AG09309 (cell line): Measurements from ENCODE around the gene SPATA9.
"Not testable (repeated sequence)": the region's sequence is repeated elsewhere in the genome, so short reads cannot be mapped to it uniquely, and the experiment has no call there.

Experiments used
- DNase-seq: peaks from one replicate; pipeline ENCODE4 v3.0.0-alpha.2; 2010; ENCODE audit warnings: low read depth
- H3K4me3 ChIP-seq: 2 replicates; pipeline ENCODE4 v1.5.1; 2011; ENCODE audit warnings: mild to moderate bottlenecking, low read depth, low read length, moderate library complexity; ENCODE audit not compliant: control insufficient read depth
- TF ChIP-seq, protein P1 (sequence below): IDR thresholded peaks from 2 replicates; pipeline ENCODE4 v1.5.1; 2011; ENCODE audit warnings: mild to moderate bottlenecking, low read depth, low read length, inconsistent platforms; ENCODE audit not compliant: insufficient read depth, control insufficient read depth; ENCODE audit errors: missing control alignments

The SPATA9 gene

DNA sequence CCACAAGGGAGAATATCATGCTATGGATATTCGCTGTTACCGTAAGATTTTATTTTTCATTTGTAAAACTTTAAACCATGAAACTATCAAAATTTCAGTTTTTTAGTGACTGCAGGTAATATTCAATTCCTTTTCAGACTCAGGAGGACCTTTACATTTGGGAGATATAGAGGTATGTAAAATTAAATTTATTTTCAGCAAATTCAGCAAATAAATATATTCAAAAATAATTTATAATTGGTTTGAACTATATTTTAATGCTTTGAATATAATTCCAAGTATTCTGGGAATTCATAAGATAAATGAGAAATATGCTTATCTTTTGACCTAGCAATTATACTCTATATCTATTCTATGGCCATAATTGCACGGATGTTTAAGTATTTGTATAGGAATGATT is 28.6 kb downstream of the SPATA9 start:
- TF ChIP-seq, protein P1, sequence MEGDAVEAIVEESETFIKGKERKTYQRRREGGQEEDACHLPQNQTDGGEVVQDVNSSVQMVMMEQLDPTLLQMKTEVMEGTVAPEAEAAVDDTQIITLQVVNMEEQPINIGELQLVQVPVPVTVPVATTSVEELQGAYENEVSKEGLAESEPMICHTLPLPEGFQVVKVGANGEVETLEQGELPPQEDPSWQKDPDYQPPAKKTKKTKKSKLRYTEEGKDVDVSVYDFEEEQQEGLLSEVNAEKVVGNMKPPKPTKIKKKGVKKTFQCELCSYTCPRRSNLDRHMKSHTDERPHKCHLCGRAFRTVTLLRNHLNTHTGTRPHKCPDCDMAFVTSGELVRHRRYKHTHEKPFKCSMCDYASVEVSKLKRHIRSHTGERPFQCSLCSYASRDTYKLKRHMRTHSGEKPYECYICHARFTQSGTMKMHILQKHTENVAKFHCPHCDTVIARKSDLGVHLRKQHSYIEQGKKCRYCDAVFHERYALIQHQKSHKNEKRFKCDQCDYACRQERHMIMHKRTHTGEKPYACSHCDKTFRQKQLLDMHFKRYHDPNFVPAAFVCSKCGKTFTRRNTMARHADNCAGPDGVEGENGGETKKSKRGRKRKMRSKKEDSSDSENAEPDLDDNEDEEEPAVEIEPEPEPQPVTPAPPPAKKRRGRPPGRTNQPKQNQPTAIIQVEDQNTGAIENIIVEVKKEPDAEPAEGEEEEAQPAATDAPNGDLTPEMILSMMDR = no peak
- no peak overlapping the region for H3K4me3 ChIP-seq

DNA sequence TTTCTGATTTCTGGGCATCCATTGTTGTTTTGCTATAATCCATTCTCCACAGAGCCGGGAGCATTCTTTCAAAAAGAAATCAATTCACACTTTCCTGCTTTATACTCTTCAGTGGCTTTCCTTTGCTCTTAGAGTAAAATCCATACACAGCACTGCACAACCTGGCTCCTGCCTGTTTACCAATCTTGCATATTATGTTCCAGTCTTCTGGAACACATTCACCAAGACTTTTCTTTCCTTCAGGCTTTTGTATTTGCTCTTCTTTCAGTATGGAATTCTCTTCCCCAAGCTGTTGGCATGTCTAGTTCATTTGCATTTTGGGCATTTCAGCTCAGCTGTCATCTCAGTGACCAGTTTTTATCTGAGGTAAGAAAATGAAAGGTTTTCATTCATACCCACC is 29.9 kb downstream of the SPATA9 start:
- TF ChIP-seq, protein P1 = no peak
- no peak overlapping the region for H3K4me3 ChIP-seq
- DNase-seq = no peak

More for the DNA sequence above, 28.6 kb downstream of the SPATA9 start:
- DNase-seq = no peak

GRCh38 chr5:95649842-95650620 is 32.8 kb downstream of the SPATA9 start:
- TF ChIP-seq, protein P1 = no peak
- H3K4me3 ChIP-seq = no peak overlapping the region
- DNase-seq = no peak

- no peak overlapping the region for H3K4me3 ChIP-seq
- no peak for DNase-seq
- TF ChIP-seq, protein P1 = no peak
Observed at GRCh38 chr5:95649274-95649673, 33.5 kb downstream of the SPATA9 start.

GRCh38 chr5:95647886-95648860 is 34.6 kb downstream of the SPATA9 start:
- TF ChIP-seq, protein P1 = no peak
- no peak overlapping the region for H3K4me3 ChIP-seq
- no peak for DNase-seq

DNA sequence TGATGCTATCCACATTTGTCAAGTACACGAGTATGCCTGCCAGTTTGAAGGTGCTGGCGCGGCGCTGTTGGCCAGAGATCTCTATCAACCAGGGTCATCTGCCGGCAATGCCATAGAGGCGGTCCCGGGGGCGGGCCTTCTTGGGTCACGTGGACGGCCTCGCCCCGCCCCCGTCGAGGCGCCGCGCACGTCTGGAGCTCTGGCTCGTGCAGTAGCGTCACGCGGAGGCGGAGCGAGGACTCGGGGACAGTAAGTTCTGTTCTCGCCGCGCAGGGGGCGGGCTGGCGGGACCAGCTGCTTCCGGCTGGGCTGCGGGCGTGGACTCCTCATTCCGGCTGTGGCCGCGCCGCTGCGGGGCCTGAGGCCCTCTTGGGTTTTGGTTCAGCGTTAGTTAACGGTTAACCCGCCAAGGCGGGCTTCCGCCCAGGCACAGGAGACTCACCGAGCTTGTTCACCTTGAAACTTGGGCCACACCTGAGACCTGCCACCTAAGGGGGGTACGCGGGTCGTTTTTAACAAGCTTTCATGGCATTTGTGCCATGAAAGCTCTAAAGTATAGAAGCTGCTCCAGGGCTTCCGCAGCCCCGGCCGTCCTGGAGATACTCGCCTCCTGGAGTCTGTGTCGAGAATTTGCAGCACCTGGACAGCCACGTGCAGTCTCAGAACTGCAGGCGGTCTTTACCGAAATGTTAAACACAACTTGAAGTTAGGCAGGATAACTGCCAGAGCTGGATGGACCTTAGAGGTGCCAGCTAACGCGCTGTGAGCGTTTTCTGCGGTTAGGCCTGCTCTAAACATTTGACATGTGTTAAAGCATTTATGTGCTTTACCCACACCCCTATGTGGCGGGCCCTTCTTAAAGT is 36.0 kb downstream of the SPATA9 start, which contains the start of gene RFESD:
Gene RFESD, plus strand, starts transcription at position 209 of the 863 bp plus-strand sequence. CDS start 5,495 bp downstream, outside the sequence.
- peak within 1 kb of the TSS; percentile 58 for H3K4me3 ChIP-seq
- peak; percentile 75 for DNase-seq
- TF ChIP-seq, protein P1 = peak; percentile 13

GRCh38 chr5:95646226-95646568 is 36.6 kb downstream of the SPATA9 start:
- not testable (repeated sequence) for H3K4me3 ChIP-seq

More at GRCh38 chr5:95646226-95646568, 36.6 kb downstream of the SPATA9 start:
- DNase-seq = not testable (repeated sequence)
